Measurements from ENCODE around the gene COL4A2.
"Not testable (repeated sequence)": the region's sequence is repeated elsewhere in the genome, so short reads cannot be mapped to it uniquely, and the experiment has no call there.

Gene COL4A2

GRCh38 chr13:110445722-110446574 lies 138.9 kb downstream of the COL4A2 start:
- no peak for DNase-seq

GRCh38 chr13:110446575-110446890 lies 139.4 kb downstream of the COL4A2 start:
- DNase-seq: no peak

- DNase-seq: no peak
These were observed 140.0 kb downstream of the COL4A2 start for GRCh38 chr13:110447058-110447511.

- no peak for DNase-seq
These were observed 140.7 kb downstream of the COL4A2 start for GRCh38 chr13:110447801-110448200.

- no peak for DNase-seq
These were observed 141.1 kb downstream of the COL4A2 start for GRCh38 chr13:110448230-110448629.

GRCh38 chr13:110448677-110449076 lies 141.6 kb downstream of the COL4A2 start:
- DNase-seq: no peak

GRCh38 chr13:110449219-110450015 lies 142.3 kb downstream of the COL4A2 start:
- no peak for DNase-seq

- DNase-seq: no peak
These were observed 143.2 kb downstream of the COL4A2 start for GRCh38 chr13:110450016-110450900.

GRCh38 chr13:110450941-110451730 lies 144.1 kb downstream of the COL4A2 start:
- DNase-seq: no peak

GRCh38 chr13:110453091-110453490 lies 146.0 kb downstream of the COL4A2 start:
- not testable (repeated sequence) for DNase-seq

- no peak for DNase-seq
These were observed 146.7 kb downstream of the COL4A2 start for GRCh38 chr13:110453797-110454196.

- no peak for DNase-seq
These were observed 147.3 kb downstream of the COL4A2 start for GRCh38 chr13:110454227-110454859.

GRCh38 chr13:110454956-110455355 lies 147.9 kb downstream of the COL4A2 start:
- DNase-seq: no peak

- no peak for DNase-seq
These were observed 148.4 kb downstream of the COL4A2 start for GRCh38 chr13:110455444-110455843.

- peak; percentile 94 for DNase-seq
These were observed 148.9 kb downstream of the COL4A2 start for GRCh38 chr13:110455941-110456340.

GRCh38 chr13:110456550-110456949 lies 149.5 kb downstream of the COL4A2 start:
- no peak for DNase-seq

GRCh38 chr13:110457361-110457760 lies 150.3 kb downstream of the COL4A2 start:
- no peak for DNase-seq

GRCh38 chr13:110458017-110458416 lies 150.9 kb downstream of the COL4A2 start:
- no peak for DNase-seq

- no peak for DNase-seq
These were observed 151.7 kb downstream of the COL4A2 start for GRCh38 chr13:110458594-110459365.

GRCh38 chr13:110462091-110462490 lies 155.0 kb downstream of the COL4A2 start:
- DNase-seq: no peak

- no peak for DNase-seq
These were observed 156.1 kb downstream of the COL4A2 start for GRCh38 chr13:110463156-110463555.

Measured in COR-L47 (cell line).